Measurements from ENCODE around the gene CASKIN2.

CASKIN2 gene

GRCh38 chr17:75505152-75505409, 10.3 kb downstream of the CASKIN2 start:
- Histone ChIP-seq H3K36me3 (ENCODE audit: control insufficient read depth in 1 of 2, insufficient read depth in 2 of 2, low read length in 2 of 2) (peaks cover 9 to 39% of the 10 kb centered on the region in 2 donors), H3K9me3 (ENCODE audit: control insufficient read depth in 1 of 2, low read length in 2 of 2) (no peaks in the 10 kb centered on the region), H3K9ac (ENCODE audit: low read depth in 1 of 2, low read length in 2 of 2) (no peak overlapping the region), H3K27ac (ENCODE audit: low read depth, low read length) (no peak overlapping the region), H3K27me3 (ENCODE audit: control insufficient read depth in 1 of 2, insufficient read depth in 2 of 2, low read length in 2 of 2) (no peaks in the 10 kb centered on the region), H3K4me3 (ENCODE audit: low read depth in 1 of 2, low read length in 2 of 2) (no peak overlapping the region), H3K4me1 (ENCODE audit: control insufficient read depth in 1 of 2, insufficient read depth in 2 of 2, low read length in 2 of 2) (peaks cover 19 to 21% of the 10 kb centered on the region in 2 donors)

DNA sequence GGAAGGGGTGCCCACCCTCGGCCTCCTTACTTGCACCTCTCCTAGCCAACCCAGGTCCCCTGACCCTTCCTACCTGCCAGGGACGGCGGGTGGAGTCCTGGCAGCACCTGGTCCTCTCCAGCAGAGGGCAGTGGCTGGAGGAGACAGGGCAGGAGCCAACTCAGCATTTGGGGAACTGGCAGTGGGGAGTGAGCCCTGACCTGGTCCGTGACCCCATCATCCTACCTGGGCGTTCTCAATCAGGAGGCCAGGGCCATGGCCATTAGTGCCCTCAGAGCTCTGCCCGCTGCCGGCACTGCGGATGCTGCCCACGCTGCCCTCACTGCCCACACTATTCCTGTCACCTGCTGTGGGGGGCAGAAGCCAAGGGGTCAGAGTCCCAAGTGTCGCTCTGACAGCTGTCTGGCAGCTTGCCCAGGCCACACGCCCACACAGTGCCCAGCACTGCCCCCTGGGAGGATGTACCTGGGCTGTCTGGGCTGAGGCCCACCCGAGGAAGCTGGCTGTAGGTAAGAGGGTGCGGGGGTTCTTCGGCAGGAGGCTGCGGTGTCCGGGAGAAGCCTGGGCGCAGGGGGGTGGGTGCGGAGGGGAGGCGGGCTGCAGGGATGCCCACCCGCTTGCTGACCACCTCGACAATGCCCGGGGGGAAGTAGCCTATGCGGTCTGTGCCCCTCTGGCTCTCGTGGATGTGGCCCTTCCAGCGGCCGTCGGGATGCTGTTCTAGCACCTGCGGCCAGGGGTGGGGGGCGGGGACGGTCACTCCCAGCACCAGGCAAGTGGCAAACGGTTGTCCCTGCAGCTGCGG, 10.8 kb downstream of the CASKIN2 start:
- H3K27ac ChIP-seq (ENCODE audit: low read depth, low read length) = no peak overlapping the region
- H3K36me3 ChIP-seq (ENCODE audit: control insufficient read depth in 1 of 2, insufficient read depth in 2 of 2, low read length in 2 of 2) = peaks cover 9 to 37% of the 10 kb centered on the region in 2 donors
- H3K27me3 ChIP-seq (ENCODE audit: control insufficient read depth in 1 of 2, insufficient read depth in 2 of 2, low read length in 2 of 2) = no peaks in the 10 kb centered on the region
- no peak overlapping the region for H3K4me3 ChIP-seq (ENCODE audit: low read depth in 1 of 2, low read length in 2 of 2)
- H3K4me1 ChIP-seq (ENCODE audit: control insufficient read depth in 1 of 2, insufficient read depth in 2 of 2, low read length in 2 of 2) = peaks cover 15 to 16% of the 10 kb centered on the region in 2 donors
- H3K9ac ChIP-seq (ENCODE audit: low read depth in 1 of 2, low read length in 2 of 2) = no peak overlapping the region
- H3K9me3 ChIP-seq (ENCODE audit: control insufficient read depth in 1 of 2, low read length in 2 of 2) = no peaks in the 10 kb centered on the region

DNA sequence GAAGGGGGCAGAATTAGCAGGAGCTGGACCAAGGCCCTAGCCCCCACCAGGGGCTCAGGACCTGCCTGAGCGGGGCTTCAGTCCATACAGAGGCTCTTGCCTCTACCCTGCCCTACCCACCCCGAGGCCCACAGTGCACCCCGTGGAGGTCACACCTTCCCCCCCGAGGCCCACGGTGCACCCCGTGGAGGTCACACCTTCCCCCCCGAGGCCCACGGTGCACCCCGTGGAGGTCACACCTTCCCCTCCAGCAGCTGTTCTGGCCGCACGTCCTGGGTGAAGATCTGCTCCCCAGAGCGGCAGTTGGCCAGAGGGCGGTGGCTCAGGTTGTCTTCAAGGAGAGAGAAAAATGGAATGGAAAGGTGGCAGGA, 11.4 kb downstream of the CASKIN2 start:
- peaks cover 9 to 10% of the 10 kb centered on the region in 2 donors for H3K4me1 ChIP-seq (ENCODE audit: control insufficient read depth in 1 of 2, insufficient read depth in 2 of 2, low read length in 2 of 2)
- H3K27me3 ChIP-seq (ENCODE audit: control insufficient read depth in 1 of 2, insufficient read depth in 2 of 2, low read length in 2 of 2) = no peaks in the 10 kb centered on the region
- H3K27ac ChIP-seq (ENCODE audit: low read depth, low read length) = no peak overlapping the region
- H3K36me3 ChIP-seq (ENCODE audit: control insufficient read depth in 1 of 2, insufficient read depth in 2 of 2, low read length in 2 of 2) = peaks cover 9 to 42% of the 10 kb centered on the region in 2 donors
- no peaks in the 10 kb centered on the region for H3K9me3 ChIP-seq (ENCODE audit: control insufficient read depth in 1 of 2, low read length in 2 of 2)
- no peak overlapping the region for H3K4me3 ChIP-seq (ENCODE audit: low read depth in 1 of 2, low read length in 2 of 2)
- H3K9ac ChIP-seq (ENCODE audit: low read depth in 1 of 2, low read length in 2 of 2) = no peak overlapping the region

- Histone ChIP-seq H3K27ac (ENCODE audit: low read depth, low read length) (no peak overlapping the region), H3K4me3 (ENCODE audit: low read depth in 1 of 2, low read length in 2 of 2) (no peak overlapping the region), H3K4me1 (ENCODE audit: control insufficient read depth in 1 of 2, insufficient read depth in 2 of 2, low read length in 2 of 2) (peaks cover 4% of the 10 kb centered on the region in 2 donors), H3K36me3 (ENCODE audit: control insufficient read depth in 1 of 2, insufficient read depth in 2 of 2, low read length in 2 of 2) (peaks cover 9 to 47% of the 10 kb centered on the region in 2 donors), H3K9me3 (ENCODE audit: control insufficient read depth in 1 of 2, low read length in 2 of 2) (no peaks in the 10 kb centered on the region), H3K27me3 (ENCODE audit: control insufficient read depth in 1 of 2, insufficient read depth in 2 of 2, low read length in 2 of 2) (no peaks in the 10 kb centered on the region), H3K9ac (ENCODE audit: low read depth in 1 of 2, low read length in 2 of 2) (no peak overlapping the region)
These were observed 11.9 kb downstream of the CASKIN2 start for GRCh38 chr17:75503337-75503950.

DNA sequence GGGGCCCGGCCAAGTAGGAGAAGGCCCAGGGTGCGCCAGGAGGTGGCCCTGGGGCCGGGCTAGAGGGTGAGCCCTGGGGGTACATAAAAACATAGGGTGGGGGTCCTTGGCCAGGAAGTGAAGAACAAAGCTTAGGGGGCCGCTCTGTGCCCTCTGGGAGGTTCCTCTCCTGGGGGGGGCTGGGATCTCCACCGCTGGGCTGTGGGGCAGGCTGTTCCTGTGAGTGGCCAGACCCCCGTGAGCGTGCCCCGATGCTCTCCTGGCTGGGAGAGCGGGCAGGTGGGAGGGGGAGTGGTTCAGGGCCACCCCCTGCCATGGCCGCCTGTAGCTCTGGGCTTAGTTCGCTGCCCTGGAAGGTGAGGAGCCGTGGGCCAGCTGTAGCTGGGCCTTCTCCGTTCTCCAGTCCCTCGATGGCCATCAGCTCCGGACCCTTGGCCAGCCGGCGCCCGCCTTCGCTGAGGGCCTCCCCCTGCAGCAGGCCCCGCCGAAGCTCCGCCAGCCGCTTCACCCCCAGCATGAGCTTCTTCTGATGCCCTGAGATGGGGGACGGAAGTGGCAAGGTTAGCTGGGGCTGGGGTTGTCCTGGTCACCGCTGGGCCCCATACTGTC, 12.5 kb downstream of the CASKIN2 start:
- H3K27me3 ChIP-seq (ENCODE audit: control insufficient read depth in 1 of 2, insufficient read depth in 2 of 2, low read length in 2 of 2) = no peaks in the 10 kb centered on the region
- H3K9me3 ChIP-seq (ENCODE audit: control insufficient read depth in 1 of 2, low read length in 2 of 2) = no peaks in the 10 kb centered on the region
- peaks cover 4% of the 10 kb centered on the region in 2 donors for H3K4me1 ChIP-seq (ENCODE audit: control insufficient read depth in 1 of 2, insufficient read depth in 2 of 2, low read length in 2 of 2)
- H3K4me3 ChIP-seq (ENCODE audit: low read depth in 1 of 2, low read length in 2 of 2) = no peak overlapping the region
- H3K9ac ChIP-seq (ENCODE audit: low read depth in 1 of 2, low read length in 2 of 2) = no peak overlapping the region
- H3K36me3 ChIP-seq (ENCODE audit: control insufficient read depth in 1 of 2, insufficient read depth in 2 of 2, low read length in 2 of 2) = peaks cover 9 to 52% of the 10 kb centered on the region in 2 donors
- no peak overlapping the region for H3K27ac ChIP-seq (ENCODE audit: low read depth, low read length)

GRCh38 chr17:75502072-75502720, 13.1 kb downstream of the CASKIN2 start:
- H3K9me3 ChIP-seq (ENCODE audit: control insufficient read depth in 1 of 2, low read length in 2 of 2) = no peaks in the 10 kb centered on the region
- H3K4me3 ChIP-seq (ENCODE audit: low read depth in 1 of 2, low read length in 2 of 2) = no peak overlapping the region
- H3K9ac ChIP-seq (ENCODE audit: low read depth in 1 of 2, low read length in 2 of 2) = no peak overlapping the region
- H3K4me1 ChIP-seq (ENCODE audit: control insufficient read depth in 1 of 2, insufficient read depth in 2 of 2, low read length in 2 of 2) = peaks cover 4% of the 10 kb centered on the region in 2 donors
- H3K36me3 ChIP-seq (ENCODE audit: control insufficient read depth in 1 of 2, insufficient read depth in 2 of 2, low read length in 2 of 2) = peaks cover 9 to 55% of the 10 kb centered on the region in 2 donors
- H3K27me3 ChIP-seq (ENCODE audit: control insufficient read depth in 1 of 2, insufficient read depth in 2 of 2, low read length in 2 of 2) = no peaks in the 10 kb centered on the region
- H3K27ac ChIP-seq (ENCODE audit: low read depth, low read length) = no peak overlapping the region

- H3K9me3 ChIP-seq (ENCODE audit: control insufficient read depth in 1 of 2, low read length in 2 of 2) = no peaks in the 10 kb centered on the region
- no peak overlapping the region for H3K27ac ChIP-seq (ENCODE audit: low read depth, low read length)
- peaks cover 4% of the 10 kb centered on the region in 2 donors for H3K4me1 ChIP-seq (ENCODE audit: control insufficient read depth in 1 of 2, insufficient read depth in 2 of 2, low read length in 2 of 2)
- no peaks in the 10 kb centered on the region for H3K27me3 ChIP-seq (ENCODE audit: control insufficient read depth in 1 of 2, insufficient read depth in 2 of 2, low read length in 2 of 2)
- H3K9ac ChIP-seq (ENCODE audit: low read depth in 1 of 2, low read length in 2 of 2) = no peak overlapping the region
- peaks cover 9 to 53% of the 10 kb centered on the region in 2 donors for H3K36me3 ChIP-seq (ENCODE audit: control insufficient read depth in 1 of 2, insufficient read depth in 2 of 2, low read length in 2 of 2)
- no peak overlapping the region for H3K4me3 ChIP-seq (ENCODE audit: low read depth in 1 of 2, low read length in 2 of 2)
These were observed 13.8 kb downstream of the CASKIN2 start for GRCh38 chr17:75501378-75502071.

DNA sequence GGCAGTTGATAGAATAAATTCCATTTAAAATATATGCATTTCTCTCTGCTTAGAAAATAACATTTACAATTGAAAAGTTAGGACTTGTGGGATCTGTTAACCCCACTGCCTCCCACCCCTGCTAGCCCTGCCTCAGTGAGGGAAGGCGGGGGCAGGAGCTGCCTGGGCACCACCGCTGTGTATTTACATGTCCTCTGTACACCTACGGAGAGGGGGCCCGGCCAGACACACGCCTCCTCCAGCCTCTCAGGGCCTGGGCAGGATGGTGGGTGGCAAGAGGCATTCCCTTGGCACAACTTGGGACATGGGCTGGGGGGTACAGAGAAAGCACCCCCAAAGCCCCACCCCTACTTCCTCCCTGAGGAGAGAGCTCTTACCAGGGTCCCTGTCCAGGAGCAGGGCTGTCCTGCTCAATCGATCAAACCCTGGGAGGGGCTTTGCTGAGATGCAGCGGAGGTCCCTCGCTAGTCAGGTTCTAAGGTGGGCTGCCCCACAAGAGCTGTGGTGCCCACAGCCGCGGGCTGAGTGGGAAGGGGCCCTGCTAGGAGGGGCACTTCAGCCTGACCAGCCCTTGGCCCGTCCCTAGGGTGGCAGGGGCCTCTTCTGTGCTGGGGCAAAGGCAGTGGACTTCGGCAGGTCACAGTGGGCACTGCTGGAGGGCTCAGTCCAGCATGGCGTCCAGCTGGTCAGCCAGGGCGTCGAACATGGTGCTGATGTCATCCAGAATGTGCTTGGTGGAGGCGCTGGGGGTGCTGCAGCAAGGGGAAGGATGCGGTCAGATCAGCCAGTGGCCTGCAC, 14.7 kb downstream of the CASKIN2 start:
- Histone ChIP-seq H3K9ac (ENCODE audit: low read depth in 1 of 2, low read length in 2 of 2) (no peak overlapping the region), H3K4me1 (ENCODE audit: control insufficient read depth in 1 of 2, insufficient read depth in 2 of 2, low read length in 2 of 2) (peaks cover 4% of the 10 kb centered on the region in 2 donors), H3K27ac (ENCODE audit: low read depth, low read length) (no peak overlapping the region), H3K36me3 (ENCODE audit: control insufficient read depth in 1 of 2, insufficient read depth in 2 of 2, low read length in 2 of 2) (peaks cover 12 to 53% of the 10 kb centered on the region in 2 donors), H3K9me3 (ENCODE audit: control insufficient read depth in 1 of 2, low read length in 2 of 2) (no peaks in the 10 kb centered on the region), H3K27me3 (ENCODE audit: control insufficient read depth in 1 of 2, insufficient read depth in 2 of 2, low read length in 2 of 2) (no peaks in the 10 kb centered on the region), H3K4me3 (ENCODE audit: low read depth in 1 of 2, low read length in 2 of 2) (no peak overlapping the region)

GRCh38 chr17:75499313-75500022, 15.9 kb downstream of the CASKIN2 start:
- H3K4me1 ChIP-seq (ENCODE audit: control insufficient read depth in 1 of 2, insufficient read depth in 2 of 2, low read length in 2 of 2) = peaks cover 1 to 2% of the 10 kb centered on the region in 2 donors
- no peaks in the 10 kb centered on the region for H3K9me3 ChIP-seq (ENCODE audit: control insufficient read depth in 1 of 2, low read length in 2 of 2)
- no peaks in the 10 kb centered on the region for H3K27me3 ChIP-seq (ENCODE audit: control insufficient read depth in 1 of 2, insufficient read depth in 2 of 2, low read length in 2 of 2)
- H3K9ac ChIP-seq (ENCODE audit: low read depth in 1 of 2, low read length in 2 of 2) = no peak overlapping the region
- peak overlapping the region; percentile 3 for H3K27ac ChIP-seq (ENCODE audit: low read depth, low read length)
- H3K36me3 ChIP-seq (ENCODE audit: control insufficient read depth in 1 of 2, insufficient read depth in 2 of 2, low read length in 2 of 2) = peaks cover 18 to 60% of the 10 kb centered on the region in 2 donors
- H3K4me3 ChIP-seq (ENCODE audit: low read depth in 1 of 2, low read length in 2 of 2) = no peak overlapping the region
